Upper lobe of left lung (tissue), 4 donors: ENCODE data around the gene CCDC14.

Experiments used
- EP300 ChIP-seq, 4 donors: sonication (generic); formaldehyde crosslinking; IDR thresholded peaks; one replicate each; pipeline ENCODE4 v1.5.1; 2017; ENCODE audit warnings: antibody characterized with exemption in 4 of 4, control low read depth in 2 of 4
- POLR2A ChIP-seq, 4 donors: fragments of 450-650 bp; IDR thresholded peaks; one replicate each; pipeline ENCODE4 v1.5.1; 2016 to 2017; ENCODE audit warnings: antibody characterized with exemption in 4 of 4, mild to moderate bottlenecking in 2 of 4
- POLR2AphosphoS5 ChIP-seq, 2 donors: sonication (generic); formaldehyde crosslinking; IDR thresholded peaks; one replicate each; pipeline ENCODE4 v1.5.1; 2017; ENCODE audit warnings: antibody characterized with exemption in 2 of 2
- TF ChIP-seq, protein P1 (sequence below), 6 experiments: fragments of 450-650 bp in 4 of 6; fragments of 200-600 bp in 2 of 6; sonication (generic) in 2 of 6; IDR thresholded peaks; one replicate each; pipeline ENCODE4 v1.5.1; 2016 to 2019; ENCODE audit warnings: antibody characterized with exemption in 6 of 6

DNA sequence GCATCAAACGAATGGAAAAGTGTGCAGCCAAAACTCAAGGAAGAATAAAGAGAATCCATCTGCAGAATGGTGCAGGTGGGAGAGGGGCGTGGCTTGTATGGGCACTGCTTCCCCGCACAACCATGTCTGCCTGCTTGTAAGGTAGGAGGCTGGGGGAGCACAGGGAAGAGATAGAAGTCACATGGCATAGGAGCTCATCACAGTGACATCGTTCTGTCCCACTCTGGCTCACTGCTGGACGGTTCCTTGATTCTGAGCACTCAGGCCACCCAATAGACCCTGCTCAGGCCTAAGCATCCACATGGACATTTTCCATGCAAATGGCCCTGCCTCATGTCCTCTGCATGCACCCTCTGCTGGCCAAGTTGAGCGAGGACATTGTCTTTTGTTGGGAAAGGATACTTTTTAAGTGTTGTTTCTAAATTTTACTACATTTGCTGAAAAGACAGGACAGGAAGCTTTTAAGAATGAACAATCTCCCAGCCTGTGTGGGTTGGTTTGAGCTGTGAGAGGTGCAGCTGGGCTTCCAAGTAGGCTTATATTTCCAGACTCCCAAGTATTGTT, 79.9 kb downstream of the CCDC14 start:
- TF ChIP-seq, protein P1, sequence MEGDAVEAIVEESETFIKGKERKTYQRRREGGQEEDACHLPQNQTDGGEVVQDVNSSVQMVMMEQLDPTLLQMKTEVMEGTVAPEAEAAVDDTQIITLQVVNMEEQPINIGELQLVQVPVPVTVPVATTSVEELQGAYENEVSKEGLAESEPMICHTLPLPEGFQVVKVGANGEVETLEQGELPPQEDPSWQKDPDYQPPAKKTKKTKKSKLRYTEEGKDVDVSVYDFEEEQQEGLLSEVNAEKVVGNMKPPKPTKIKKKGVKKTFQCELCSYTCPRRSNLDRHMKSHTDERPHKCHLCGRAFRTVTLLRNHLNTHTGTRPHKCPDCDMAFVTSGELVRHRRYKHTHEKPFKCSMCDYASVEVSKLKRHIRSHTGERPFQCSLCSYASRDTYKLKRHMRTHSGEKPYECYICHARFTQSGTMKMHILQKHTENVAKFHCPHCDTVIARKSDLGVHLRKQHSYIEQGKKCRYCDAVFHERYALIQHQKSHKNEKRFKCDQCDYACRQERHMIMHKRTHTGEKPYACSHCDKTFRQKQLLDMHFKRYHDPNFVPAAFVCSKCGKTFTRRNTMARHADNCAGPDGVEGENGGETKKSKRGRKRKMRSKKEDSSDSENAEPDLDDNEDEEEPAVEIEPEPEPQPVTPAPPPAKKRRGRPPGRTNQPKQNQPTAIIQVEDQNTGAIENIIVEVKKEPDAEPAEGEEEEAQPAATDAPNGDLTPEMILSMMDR (IDR thresholded peaks at IDR 0.05) = peak in 2 of 6 experiments; percentile 8 to 28
- no peak for TF ChIP-seq POLR2A (IDR thresholded peaks at IDR 0.05)
- TF ChIP-seq EP300 (IDR thresholded peaks at IDR 0.05) = no peak
- TF ChIP-seq POLR2AphosphoS5 (IDR thresholded peaks at IDR 0.05) = no peak
